Activated T-cell treated with anti-CD3 and anti-CD28 coated beads for 24 hours (primary cell): ENCODE measurements around the gene GRIN2B.

ENCODE experiments used
- DNase-seq: peaks from one replicate; pipeline ENCODE4 v3.0.0-alpha.2; 2020; ENCODE audit warnings: low read depth

GRIN2B gene

DNA sequence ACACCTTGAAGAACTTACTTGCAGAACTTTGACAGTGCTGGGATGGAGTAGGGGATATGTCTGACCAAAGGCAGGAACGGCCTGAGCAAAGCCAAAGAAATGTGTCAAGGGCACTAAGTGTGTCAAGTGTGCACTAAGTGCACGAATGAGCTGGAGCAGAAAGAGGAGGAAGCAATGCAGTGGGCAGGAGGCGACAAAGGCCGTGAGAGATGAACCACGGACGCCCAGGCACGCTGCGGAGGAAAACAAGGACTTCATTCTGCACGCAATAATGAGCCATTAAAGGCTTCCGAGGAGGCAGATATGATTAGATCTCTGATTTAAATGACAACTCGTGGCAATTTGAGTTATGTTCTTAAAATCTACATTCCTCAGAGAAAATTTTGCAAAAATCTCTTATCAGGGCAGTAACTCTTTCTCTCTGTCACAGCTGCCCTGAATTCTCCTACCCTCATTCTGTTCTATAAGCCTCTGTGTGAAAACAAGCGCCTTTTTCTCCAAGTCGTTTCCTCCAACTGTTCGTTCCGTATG, 25.3 kb downstream of the GRIN2B start:
- DNase-seq, result no peak

DNA sequence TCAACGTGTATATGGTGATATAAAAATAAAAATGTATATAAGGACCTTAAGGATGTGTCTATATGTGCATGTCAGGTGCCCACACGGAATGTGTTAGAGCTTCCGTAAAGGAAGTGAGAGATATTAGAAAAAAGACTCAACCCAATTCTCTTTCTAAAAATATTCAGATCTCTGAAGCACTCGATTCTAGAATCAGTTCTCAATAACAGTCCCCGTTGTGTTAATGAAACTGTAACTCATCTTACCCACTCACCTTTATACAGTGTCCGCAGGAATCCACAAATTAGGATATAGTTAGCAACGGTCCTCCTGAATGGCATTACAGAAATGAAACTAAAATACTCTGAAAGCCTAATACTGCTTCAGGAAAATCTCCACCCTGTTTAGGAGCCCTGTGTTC, 29.3 kb downstream of the GRIN2B start:
- DNase-seq, result no peak

DNA sequence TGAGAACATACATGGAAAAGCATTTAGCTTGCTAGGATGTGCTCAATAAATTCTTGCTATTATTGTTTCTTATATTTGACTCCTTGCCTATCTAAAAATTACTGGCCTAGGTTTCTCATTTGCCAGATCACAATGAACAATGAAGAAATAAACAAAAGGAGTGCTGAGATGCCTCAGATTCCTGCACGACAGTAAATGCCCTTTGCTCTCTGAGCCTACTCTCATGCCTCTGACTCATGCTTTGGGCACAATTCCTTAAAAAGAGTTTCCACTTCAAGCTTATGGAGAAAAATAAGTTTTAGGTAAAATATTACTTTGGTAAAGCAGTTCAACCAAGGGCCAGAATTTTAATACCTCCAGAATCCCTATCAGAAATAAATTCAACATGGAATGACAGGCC, 30.9 kb downstream of the GRIN2B start:
- no peak for DNase-seq

DNA sequence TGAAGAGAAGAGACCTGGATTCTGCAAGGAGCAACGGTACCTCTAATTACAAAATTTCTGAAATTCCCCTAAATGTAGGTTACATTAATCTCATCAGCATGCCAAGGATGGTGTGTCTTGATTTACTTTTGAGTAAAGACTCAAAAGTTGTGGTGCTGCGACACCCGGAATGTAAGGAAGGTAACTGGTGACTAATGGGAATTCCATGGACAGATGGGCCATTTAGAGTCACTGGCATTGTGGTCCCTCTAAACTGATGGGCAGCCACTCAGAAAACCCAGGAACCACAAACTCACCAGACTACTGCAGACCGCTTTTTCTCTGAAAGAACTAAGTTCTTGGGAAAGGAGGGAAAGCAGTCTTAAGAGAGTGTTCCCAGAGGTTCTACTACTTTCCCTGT, 32.8 kb downstream of the GRIN2B start:
- no peak for DNase-seq

DNA sequence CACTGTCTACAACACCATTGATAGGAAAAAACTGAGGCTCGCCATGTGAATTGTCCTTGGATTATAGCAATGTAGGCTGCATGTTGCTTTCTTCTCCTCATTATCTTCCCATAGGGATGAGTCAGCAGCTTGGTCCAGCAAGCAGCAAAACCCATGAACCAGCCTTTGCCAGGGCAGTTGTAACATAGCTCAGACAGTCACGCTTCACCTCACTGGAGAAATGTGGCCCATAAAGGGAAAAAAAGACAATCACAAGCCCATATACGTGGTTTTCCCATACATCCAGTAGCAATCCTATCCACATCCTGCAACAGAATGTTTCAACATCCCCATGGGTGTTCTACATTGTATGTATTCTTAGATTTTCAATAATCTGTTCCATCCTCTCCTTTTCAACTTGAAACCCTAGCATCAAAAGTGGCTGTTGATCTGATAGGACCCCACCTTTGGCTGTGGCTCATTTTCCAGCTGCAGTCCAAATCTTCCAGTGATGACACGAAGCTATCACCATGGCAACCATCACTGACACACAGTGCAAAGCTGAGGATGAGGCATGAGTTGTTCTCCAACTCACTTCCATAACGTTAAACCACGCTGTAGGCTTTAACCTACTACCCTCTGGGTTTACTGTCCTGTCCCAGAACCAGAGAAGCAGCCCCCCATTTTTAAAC, 34.0 kb downstream of the GRIN2B start:
- no peak for DNase-seq

DNA sequence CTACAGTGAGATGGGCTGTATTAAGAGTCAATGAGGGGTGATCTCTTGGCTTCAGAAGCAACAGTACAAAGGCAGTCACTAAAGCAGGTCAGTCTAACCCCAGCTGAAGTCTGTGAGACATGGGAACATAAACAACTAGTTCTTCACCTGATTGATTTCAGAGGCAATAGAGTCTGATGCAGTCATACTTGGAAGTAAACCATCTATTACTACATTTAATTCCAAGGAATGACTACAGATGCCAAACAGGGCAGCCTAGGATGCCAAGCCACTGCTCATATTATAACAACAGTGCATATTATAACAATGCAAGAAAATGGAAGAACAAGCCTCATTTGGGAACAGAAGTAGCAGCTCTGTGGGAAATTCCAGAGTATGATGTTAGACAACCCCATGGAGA, 35.8 kb downstream of the GRIN2B start:
- no peak for DNase-seq

DNA sequence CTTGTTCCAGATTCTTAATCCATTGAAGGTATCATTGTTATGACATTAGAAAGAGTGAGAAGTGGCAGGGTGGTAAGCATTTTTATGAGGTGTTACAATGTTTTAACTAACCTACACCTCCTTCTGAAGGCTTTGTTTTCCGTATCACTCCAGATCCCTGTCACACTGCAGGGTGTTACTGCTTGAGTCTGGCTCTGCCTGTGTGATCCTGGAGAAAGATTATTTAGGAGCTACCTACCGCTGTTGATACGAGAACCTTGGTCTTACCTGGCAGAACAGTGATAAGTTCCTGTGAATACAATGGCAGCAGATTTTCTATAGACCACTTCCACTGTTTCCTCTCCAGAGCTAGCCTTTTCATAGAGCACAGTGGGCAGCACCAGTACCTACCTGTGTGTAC, 36.2 kb downstream of the GRIN2B start:
- DNase-seq, result no peak

DNA sequence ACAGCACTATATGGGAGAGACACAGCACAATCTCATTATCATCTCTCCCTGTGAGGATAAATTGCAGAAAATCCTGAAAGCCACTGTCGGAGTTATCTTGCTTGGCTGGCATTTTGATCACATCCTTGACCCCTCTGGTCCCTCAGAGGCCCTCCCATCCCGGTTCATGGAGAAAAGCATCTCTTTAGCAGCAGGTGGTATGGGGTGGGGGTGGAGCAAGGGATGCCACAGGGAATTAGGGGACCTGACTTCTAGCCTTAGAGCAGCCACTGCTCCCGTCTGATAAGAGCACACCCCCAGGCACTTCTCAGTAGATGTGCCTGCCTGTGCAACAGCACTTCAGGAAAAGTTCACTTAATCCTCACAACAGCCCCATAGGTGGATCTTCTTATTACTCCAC, 38.6 kb downstream of the GRIN2B start:
- DNase-seq, result no peak

DNA sequence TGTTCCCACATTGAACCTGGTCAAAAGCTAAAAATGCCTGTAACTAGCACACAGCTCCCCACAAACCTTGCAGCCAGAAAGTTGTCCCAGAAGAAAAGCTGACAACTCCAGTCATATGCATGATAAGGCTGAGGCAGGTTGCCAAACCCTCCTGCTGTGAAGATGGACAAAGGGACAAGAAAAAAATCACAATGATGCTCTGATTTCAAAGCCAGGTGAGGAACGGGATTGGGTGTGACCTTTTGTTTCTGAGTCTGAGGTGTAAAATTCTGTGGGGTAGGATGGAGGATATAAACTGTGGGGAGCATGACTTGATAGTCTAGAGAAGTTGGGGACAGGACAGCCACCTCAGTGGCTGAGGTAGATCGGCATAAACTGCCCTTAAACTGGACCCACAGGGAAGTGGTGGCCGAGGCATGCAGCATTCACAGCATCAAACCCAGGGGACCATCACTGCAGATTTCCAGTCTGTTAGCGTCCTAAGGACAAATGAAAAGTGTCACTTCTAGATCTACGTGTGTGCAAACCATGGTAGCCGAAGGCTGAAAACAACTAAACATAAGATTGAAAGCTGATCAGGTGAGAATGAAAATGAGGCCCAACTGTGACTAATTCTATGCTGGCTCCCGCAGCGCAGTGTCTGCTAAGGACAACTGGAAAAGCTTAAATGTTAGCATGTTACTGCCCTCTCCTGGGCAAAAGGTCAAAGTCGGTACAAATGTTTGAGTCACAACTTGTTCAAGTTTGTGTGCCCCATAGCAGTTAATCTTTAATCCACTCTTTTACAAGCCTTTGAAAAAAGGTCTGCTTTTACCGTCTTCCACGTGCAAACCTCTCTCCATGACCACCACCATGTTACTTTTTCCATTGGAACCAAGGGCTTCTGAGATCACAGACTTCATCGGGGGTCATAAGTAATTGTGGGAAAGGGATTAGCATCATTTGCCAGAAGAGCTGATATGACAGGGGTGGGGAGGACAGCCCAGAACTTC, 39.8 kb downstream of the GRIN2B start:
- DNase-seq, result no peak

DNA sequence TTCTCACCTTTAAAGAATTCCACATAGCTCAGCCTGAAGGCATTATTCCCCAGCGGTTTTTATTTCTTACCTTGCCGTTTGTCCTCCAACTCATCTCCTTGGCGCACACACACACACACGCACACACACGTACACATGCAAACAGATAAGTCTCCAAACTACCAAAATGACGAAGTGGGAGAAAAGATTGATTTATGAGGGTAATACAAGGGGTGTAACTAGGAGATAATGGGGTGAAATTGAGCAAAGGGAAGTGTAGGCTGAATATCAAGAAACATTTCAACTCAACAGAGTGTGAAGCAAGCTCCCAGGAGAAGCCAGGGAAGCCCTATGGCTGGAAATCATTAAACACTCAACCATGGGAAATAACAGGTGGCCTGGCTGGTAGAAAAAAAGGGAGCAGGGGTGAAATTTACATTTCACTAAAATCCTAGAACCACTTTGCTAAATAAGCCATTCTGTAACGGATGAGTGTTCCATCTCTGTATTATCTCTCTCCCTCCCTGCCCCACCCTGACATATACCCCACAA, 41.0 kb downstream of the GRIN2B start:
- no peak for DNase-seq

DNA sequence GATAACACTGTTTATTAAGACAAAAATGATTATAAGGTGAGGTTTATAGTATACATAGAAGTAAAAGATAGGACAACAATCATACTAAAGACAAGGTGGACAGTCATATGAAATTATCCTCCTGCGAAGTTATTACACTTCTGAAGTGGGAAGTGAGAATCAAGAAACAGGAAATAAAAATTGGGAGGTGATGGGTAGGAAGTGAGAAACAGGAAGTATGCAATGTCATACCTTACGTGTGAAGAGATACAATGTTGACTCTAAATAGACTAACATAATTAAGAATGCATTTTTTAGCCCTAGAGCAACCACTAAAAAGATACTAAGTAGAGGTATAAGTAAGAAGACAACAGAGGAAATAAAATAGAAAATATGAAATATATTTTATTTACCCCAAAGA, 43.7 kb downstream of the GRIN2B start:
- no peak for DNase-seq

DNA sequence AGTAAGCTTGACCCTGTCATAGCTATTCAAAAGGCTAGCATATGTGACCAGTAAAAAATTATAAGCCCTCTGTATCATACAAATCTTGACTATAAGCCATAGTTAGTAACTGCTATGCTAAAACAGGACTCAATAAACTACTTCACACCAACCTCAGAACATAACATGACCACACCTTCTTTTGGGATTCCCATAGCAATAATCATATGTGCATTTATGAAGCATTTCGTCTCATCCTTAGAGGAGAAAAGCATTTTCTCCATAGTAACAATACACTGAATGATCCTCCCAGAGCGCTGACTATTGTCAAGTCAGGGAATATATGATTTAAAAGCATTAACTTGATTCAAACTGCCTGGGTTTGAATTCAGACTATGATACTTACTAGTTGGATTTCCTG, 46.2 kb downstream of the GRIN2B start:
- DNase-seq, result no peak
